ENCODE results near the gene TMEM207. TPM values are rescaled to one million over a fixed set of nuclear protein-coding genes. Genes with fewer than 3 reads are reported as not detected.

The TMEM207 gene
- total RNA-seq, 1 experiment from 2014 or later: not detected

DNA sequence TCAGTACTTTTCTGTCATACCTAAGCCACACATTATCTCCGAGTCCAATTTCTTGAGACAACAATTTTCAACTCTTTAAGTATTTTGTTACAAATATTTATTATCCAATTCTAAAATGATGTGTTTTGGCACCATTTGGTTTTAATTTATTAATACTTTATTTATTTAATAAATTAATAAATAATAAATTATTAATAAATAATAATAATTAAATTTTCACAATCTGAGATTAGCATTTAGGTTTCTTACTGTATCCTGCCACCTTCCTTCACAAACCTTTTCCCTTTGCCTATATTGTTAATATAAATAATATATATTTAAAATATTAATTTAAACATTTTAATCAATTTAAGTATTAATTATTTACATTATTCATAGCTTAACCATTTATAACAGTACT, 23.9 kb downstream of the TMEM207 start:
- Histone ChIP-seq H3K27me3 (ENCODE audit: insufficient read depth, low read length) (no peaks in the 10 kb centered on the region), H3K4me3 (replicated peaks in 1 of 2; ENCODE audit: low read depth in 1 of 2, low read length in 2 of 2) (no peak overlapping the region), H3K9me2 (ENCODE audit: insufficient read depth) (no peaks in the 10 kb centered on the region), H3K9ac (ENCODE audit: low read length) (no peak overlapping the region), H2AFZ (ENCODE audit: low read depth, low read length, poor library complexity, severe bottlenecking) (no peak overlapping the region), H3K27ac (ENCODE audit: low read depth, low read length) (no peak overlapping the region), H3K79me2 (ENCODE audit: insufficient read depth, low read length) (no peaks in the 10 kb centered on the region), H3K4me1 (ENCODE audit: control insufficient read depth in 1 of 2, insufficient read depth in 2 of 2, low read length in 2 of 2) (peaks cover 0 to 6% of the 10 kb centered on the region in 2 experiments; a peak in 1 of 4 replicates), H3K36me3 (ENCODE audit: control insufficient read depth in 1 of 2, insufficient read depth in 2 of 2, low read length in 2 of 2) (no peaks in the 10 kb centered on the region), H4K20me1 (ENCODE audit: insufficient read depth) (no peaks in the 10 kb centered on the region), H3K4me2 (ENCODE audit: low read length) (no peak overlapping the region), H3K9me3 (ENCODE audit: control insufficient read depth in 1 of 2, insufficient read depth in 1 of 2, low read depth in 1 of 2, low read length in 2 of 2) (no peaks in the 10 kb centered on the region)
- BruUV-seq (replicated peaks): no TSS peak
- ChIA-PET CTCF (interaction anchor here (2.9 to 3.7 kb wide), 3 partner anchors 18 to 465 kb away, joined by 14 to 20 read pairs (median 19); no protein-coding TSS in a partner anchor), POLR2A (no interaction called here), RAD21 (ENCODE audit: low non-redundant PET in 1 of 2, low total read pairs in 2 of 2, uncharacterized antibody in 2 of 2, unreplicated experiment in 2 of 2) (no interaction called here)
- ATAC-seq: no peak
- DNase-seq (ENCODE audit: low read depth, low spot score): no peak
- TF ChIP-seq, protein P1, sequence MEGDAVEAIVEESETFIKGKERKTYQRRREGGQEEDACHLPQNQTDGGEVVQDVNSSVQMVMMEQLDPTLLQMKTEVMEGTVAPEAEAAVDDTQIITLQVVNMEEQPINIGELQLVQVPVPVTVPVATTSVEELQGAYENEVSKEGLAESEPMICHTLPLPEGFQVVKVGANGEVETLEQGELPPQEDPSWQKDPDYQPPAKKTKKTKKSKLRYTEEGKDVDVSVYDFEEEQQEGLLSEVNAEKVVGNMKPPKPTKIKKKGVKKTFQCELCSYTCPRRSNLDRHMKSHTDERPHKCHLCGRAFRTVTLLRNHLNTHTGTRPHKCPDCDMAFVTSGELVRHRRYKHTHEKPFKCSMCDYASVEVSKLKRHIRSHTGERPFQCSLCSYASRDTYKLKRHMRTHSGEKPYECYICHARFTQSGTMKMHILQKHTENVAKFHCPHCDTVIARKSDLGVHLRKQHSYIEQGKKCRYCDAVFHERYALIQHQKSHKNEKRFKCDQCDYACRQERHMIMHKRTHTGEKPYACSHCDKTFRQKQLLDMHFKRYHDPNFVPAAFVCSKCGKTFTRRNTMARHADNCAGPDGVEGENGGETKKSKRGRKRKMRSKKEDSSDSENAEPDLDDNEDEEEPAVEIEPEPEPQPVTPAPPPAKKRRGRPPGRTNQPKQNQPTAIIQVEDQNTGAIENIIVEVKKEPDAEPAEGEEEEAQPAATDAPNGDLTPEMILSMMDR (IDR thresholded peaks at IDR 0.05 in 2 of 3, conservative IDR thresholded peaks at IDR 0.05 in 1 of 3; ENCODE audit: borderline replicate concordance in 1 of 3, insufficient read depth in 1 of 3, low read depth in 2 of 3, low read length in 2 of 3): no peak
- TF ChIP-seq ZNF274 (IDR thresholded peaks at IDR 0.05; ENCODE audit: low read depth, low read length) (no peak), JUND (IDR thresholded peaks at IDR 0.05) (no peak), ZFX (IDR thresholded peaks at IDR 0.05) (no peak), CBX3 (IDR thresholded peaks at IDR 0.05; ENCODE audit: low read depth) (no peak), FOSL1 (IDR thresholded peaks at IDR 0.05; ENCODE audit: low read depth) (no peak), TCF7L2 (IDR thresholded peaks at IDR 0.05; ENCODE audit: borderline replicate concordance, extremely low read depth, insufficient read depth, insufficient read length) (no peak), SP1 (IDR thresholded peaks at IDR 0.05; ENCODE audit: low read depth) (no peak), ATF3 (IDR thresholded peaks at IDR 0.05) (no peak), REST (IDR thresholded peaks at IDR 0.05; ENCODE audit: low read depth) (no peak), RAD21 (IDR thresholded peaks at IDR 0.05; ENCODE audit: low read depth) (no peak), ELF1 (IDR thresholded peaks at IDR 0.05; ENCODE audit: borderline replicate concordance, low read depth) (no peak), EGR1 (IDR thresholded peaks at IDR 0.05; ENCODE audit: low read depth) (no peak), SIN3A (IDR thresholded peaks at IDR 0.05; ENCODE audit: low read depth) (no peak), EZH2phosphoT487 (IDR thresholded peaks at IDR 0.05; ENCODE audit: borderline replicate concordance) (no peak), POLR2A (IDR thresholded peaks at IDR 0.05; ENCODE audit: borderline replicate concordance, extremely low read depth, insufficient read depth, insufficient read length) (no peak)
- TF ChIP-seq, protein P2, sequence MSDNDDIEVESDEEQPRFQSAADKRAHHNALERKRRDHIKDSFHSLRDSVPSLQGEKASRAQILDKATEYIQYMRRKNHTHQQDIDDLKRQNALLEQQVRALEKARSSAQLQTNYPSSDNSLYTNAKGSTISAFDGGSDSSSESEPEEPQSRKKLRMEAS (IDR thresholded peaks at IDR 0.05): no peak
- TF ChIP-seq, protein P3, sequence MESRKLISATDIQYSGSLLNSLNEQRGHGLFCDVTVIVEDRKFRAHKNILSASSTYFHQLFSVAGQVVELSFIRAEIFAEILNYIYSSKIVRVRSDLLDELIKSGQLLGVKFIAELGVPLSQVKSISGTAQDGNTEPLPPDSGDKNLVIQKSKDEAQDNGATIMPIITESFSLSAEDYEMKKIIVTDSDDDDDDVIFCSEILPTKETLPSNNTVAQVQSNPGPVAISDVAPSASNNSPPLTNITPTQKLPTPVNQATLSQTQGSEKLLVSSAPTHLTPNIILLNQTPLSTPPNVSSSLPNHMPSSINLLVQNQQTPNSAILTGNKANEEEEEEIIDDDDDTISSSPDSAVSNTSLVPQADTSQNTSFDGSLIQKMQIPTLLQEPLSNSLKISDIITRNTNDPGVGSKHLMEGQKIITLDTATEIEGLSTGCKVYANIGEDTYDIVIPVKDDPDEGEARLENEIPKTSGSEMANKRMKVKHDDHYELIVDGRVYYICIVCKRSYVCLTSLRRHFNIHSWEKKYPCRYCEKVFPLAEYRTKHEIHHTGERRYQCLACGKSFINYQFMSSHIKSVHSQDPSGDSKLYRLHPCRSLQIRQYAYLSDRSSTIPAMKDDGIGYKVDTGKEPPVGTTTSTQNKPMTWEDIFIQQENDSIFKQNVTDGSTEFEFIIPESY (IDR thresholded peaks at IDR 0.05; ENCODE audit: extremely low read depth, insufficient replicate concordance, low read length): no peak
- intact Hi-C loops (cut with micrococcal nuclease): no loop called here

Measured in HCT116 (cell line).